NCI-H2196 (cell line): Measurements from ENCODE around the gene PAWR.
"Not testable (repeated sequence)": the region's sequence is repeated elsewhere in the genome, so short reads cannot be mapped to it uniquely, and the experiment has no call there.

Experiments used
- DNase-seq: peaks from one replicate; lab custom pipeline; 2025; ENCODE audit not compliant: unreplicated experiment; lab: John Stamatoyannopoulos, UW

PAWR gene

DNA sequence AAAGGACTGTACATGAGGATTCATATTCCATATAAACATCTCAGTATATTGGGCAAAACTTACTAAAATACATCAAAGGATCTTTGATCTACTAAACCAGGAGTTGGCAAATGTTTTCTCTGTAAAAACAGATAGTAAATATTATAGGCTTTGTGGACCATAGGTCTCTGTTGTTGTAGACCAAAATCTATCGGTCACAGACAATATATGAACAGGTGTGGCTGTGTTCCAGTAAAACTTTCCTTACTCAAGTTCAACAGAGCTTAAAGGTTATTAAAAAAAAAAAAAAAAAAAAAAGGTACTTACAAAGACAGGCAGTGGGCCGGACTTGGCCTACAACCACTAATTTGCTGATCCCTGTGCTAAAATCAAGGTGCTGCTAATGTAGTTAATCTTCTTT is 40.3 kb downstream of the PAWR start:
- DNase-seq: no peak

- no peak for DNase-seq
Measured at GRCh38 chr12:79648881-79649280, 41.9 kb downstream of the PAWR start.

- DNase-seq: not testable (repeated sequence)
Measured at GRCh38 chr12:79646843-79647242, 43.9 kb downstream of the PAWR start.

- no peak for DNase-seq
Measured at GRCh38 chr12:79645235-79645630, 45.5 kb downstream of the PAWR start.

DNA sequence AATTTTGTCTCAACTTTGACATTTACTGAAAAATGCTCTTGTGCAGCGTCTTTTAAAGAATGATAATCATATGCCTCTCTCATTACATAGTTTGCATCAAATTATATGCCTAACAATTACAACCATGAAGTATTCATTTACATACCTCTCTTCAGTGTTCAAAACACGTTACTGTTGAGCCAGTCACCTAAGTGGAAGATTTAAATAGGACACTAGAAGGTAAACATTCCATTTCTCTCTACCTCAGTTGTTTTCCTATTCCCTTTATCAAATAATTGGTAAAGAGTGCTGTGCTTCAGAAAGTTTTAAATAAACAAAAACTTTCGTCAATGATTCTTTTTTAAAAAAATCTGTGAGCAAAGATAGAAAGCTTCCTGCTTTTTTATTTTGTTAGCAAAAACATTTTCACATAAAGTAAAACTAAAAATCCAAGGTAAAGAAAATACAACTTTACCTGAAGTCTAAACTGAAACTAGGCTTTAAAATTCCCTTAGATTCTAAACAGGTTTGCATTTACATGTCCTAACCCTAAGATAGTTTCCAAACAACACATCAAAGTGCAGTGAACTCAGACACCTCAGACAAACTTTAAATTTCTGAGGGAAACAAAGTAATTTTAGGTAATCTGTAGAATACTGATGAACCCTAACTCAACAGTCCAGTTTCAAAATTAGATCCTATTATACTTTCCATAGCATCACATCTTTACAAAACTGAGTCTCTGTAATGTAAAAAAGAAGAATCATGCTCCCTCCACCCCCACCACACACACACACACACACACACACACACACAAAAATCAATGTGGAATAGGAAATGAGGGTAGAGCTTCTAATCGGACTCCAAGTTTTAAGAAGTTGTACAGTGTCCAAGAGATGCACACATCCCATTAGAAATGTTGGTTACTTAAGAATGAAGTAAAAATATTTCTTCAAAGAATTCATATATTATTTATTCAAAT is 46.2 kb downstream of the PAWR start:
- no peak for DNase-seq

GRCh38 chr12:79643821-79644220 is 46.9 kb downstream of the PAWR start:
- no peak for DNase-seq

DNA sequence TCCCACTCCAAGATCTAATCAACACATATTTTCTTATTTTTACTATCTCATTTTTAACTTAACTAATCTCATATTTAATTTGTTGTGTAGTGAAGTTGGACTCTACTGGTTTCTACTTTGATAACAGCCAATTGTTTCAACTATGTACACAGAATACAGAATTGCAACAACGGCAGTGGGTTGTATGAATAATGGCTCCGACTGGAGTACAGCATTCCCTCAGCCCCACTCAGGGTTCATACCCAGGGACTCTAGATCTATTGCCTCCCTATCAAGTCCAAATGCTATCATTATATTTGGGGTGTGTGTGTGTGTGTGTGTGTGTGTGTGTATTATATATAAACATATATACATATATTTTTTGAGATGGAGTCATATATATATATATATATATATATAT is 52.3 kb downstream of the PAWR start:
- DNase-seq: no peak

- DNase-seq: no peak
Measured at GRCh38 chr12:79637093-79637492, 53.7 kb downstream of the PAWR start.

- no peak for DNase-seq
Measured at GRCh38 chr12:79635676-79636075, 55.1 kb downstream of the PAWR start.

GRCh38 chr12:79634957-79635471 is 55.8 kb downstream of the PAWR start:
- DNase-seq: no peak

- no peak for DNase-seq
Measured at GRCh38 chr12:79629561-79629960, 61.2 kb downstream of the PAWR start.

DNA sequence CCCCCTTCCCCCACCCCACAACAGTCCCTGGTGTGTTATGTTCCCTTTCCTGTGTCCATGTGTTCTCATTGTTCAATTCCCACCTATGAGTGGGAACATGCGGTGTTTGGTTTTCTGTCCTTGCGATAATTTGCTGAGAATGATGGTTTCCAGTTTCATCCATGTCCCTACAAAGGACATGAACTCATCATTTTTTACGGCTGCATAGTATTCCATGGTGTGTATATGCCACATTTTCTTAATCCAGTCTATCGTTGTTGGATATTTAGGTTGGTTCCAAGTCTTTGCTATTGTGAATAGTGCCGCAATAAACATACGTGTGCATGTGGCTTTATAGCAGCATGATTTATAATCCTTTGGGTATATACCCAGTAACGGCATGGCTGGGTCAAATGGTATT is 64.0 kb downstream of the PAWR start:
- DNase-seq: not testable (repeated sequence)

DNA sequence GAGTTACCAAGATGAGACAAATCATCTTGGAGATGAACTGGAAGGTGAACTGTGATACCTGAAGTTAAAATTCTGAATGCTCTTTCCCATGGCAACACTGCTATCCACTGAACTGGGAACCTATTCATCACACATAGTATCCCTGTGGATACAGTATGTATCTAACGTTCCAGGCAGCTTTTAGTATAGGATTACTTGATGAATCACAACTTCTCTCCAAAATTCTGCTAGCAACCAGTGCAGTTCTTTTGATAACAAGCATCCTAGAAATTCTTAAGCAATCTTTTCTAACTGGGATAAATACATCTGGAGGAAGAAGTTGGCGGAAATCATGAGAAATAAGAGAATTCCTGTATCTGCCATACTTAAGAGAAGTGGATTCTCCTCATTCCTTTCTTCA is 66.4 kb downstream of the PAWR start:
- DNase-seq: no peak

DNA sequence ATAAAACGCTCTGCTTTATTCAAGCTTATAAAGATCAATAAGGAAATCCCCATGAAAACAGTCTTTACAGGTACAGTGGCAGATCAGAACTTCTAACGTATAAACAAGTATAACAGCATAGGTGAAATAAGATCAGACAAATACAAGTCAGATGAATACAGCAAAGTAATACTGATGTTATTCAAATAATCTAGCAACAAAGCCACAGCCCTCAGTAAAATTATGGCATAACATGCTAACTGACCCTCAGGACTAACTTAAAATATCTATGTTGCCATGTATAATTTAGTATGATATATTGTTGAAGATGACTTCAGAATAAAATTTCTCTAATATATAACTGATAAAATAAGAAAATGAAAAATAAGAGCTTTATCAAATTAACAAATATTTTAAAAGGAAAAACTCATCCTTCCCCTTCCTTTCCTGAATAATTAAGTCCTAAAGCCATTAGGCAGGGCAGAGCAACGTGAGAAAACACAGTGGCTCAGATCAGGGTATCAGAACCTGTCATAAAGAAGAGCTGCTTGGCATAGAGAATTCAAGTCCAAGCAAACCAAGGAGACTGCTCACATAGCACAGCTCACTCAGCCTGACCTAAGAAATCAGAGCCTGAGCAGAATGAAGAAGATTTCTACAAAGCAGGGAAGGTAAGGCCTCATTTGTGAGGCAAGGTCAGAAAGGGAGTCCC is 70.7 kb downstream of the PAWR start:
- DNase-seq: no peak

DNA sequence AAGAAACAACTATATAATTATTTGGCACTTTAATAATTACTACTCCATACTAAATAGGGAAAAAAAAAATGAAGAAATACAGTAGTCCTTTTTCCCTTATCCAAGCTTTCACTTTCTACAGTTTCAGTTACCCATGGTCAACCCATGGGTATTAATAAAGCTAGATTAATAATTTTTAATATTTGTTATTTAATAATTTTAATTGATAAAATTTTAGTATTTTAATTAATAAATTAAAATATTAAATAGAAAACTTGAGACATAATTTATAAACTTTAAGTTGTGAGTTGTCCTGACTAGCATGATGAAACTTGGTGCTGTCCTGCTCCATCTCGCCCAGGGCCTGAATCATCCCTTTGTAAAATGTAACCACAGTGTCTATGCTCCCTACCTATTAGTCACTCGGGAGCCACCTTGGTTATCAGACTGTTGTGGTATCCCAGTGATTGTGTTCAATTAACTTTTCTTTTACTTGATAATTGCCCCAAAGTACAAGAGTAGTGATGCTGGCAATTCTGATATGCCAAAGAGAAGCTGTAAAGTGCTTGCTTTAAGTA is 71.8 kb downstream of the PAWR start:
- DNase-seq: no peak

- no peak for DNase-seq
Measured at GRCh38 chr12:79617696-79618095, 73.1 kb downstream of the PAWR start.

DNA sequence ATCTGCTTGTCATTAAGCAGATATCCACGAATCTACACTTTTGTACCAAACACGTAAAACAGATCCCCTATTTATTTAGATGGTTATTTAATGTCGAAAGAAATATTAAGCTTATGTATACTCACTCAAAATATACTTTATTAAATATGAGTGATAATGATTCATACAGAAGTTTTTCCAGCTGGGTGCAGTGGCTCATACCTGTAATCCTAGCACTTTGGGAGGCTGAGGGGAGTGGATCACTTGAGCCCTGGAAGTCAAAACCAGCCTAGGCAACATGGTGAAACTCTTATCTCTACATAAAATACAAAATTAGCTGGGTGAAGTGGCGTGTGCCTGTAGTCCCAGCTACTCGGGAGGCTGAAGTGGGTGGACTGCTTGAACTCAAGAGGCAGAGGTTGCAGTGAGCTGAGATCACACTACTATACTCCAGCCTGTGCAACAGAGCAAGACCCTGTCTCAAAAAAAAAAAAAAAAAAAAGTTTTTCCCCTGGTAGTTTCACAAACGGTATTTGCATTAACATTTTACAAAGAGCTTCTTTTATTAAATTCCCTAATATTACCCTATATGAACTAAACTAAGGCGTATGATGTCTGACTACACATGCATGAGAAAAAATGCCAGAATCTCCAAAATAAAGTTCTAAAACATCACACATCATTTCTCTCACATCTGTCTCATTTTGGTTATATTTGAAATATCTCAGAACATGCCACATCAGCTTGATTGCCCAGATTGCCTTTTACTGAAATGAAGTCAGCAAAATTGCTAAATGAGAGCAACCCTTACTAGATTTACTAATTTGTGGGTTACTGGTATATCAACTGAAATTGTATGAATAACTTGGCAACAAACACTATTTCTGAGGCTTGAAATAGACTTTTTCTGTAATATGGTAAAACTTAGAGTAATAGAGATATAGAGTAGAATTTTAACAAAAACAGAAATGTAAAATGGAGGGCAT is 74.9 kb downstream of the PAWR start:
- DNase-seq: no peak

DNA sequence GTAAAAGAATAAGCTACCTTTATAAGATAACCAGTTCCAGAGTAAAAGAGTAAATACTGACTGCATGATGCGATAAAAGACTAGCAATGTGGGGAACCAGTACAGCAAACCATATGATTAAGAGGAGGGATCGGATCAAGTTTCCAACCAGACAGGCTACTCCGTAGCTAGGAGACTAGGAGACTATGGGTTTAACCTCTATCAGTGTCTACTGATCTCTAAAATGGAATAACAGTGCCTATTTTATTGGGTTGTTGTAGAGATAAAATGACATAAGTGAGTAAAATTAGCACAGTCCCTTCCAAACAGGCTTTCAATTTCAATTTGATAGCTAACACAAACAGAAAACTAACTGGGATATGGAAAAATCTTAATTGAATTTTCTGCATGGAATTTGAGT is 76.0 kb downstream of the PAWR start:
- DNase-seq: no peak

DNA sequence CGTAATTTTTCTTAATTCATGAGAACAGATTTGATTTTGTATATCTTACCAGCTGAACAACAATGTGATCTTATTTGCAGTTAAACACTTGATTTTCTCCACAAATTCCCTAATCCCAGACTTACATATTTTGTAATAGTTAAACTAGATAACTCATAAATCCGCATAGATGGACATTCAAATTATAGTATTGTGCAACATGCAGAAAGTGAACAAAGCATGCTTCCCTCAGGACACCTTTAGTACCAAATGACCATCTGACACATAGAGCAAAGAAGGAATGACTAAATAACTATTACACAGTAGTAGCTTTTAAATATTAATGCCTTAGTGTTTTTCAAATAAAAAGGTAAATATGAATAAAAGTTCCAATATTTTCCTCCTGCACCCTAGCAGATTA is 88.9 kb downstream of the PAWR start:
- no peak for DNase-seq

DNA sequence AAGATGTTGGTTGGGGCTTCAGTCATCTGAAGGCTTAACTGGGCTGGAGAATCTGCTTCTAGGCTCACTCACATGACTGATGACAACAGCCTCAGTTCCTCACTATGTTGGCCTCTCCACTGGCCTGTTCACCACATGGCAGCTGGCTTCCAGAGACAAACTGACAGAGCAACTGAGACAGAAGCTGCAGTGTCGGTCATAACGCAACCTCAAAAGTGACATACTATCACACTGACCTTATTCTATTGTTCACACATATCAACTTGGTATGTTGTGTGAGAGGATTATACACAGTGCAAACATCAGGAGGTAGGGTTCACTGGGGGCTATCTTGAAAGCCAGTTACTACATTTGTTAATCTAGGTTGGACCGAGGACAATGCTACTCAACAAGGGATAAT is 92.9 kb downstream of the PAWR start:
- no peak for DNase-seq
